Ovary (tissue), 9 donors: ENCODE measurements around the gene MDP1. TPM values are rescaled to one million over a fixed set of nuclear protein-coding genes. Genes with fewer than 3 reads are reported as not detected.

ENCODE experiments used
- DNase-seq, 5 donors: peaks; one replicate each; pipeline ENCODE4 v3.0.0-alpha.2; 2019 to 2020
- H3K27ac ChIP-seq, 2 donors: fragments of 200-600 bp; one replicate each; pipeline versions ENCODE4 v1.5.1 to v1.8.0; 2019 to 2022
- H3K27me3 ChIP-seq: fragments of 200-600 bp; one replicate; pipeline ENCODE4 v1.8.0; 2022
- H3K36me3 ChIP-seq: fragments of 200-600 bp; sonication (generic); one replicate; pipeline ENCODE4 v1.5.1; 2019
- H3K4me1 ChIP-seq: one replicate; pipeline ENCODE4 v1.8.1; 2013; ENCODE audit warnings: mild to moderate bottlenecking, moderate library complexity; ENCODE audit not compliant: insufficient read depth
- H3K4me3 ChIP-seq: fragments of 200-600 bp; sonication (generic); one replicate; pipeline ENCODE4 v1.5.1; 2017
- H3K9me3 ChIP-seq, 2 donors: fragments of 200-600 bp in 1 of 2; sonication (generic) in 1 of 2; one replicate each; pipeline versions ENCODE4 v1.5.1 to v1.8.1; 2013 to 2019; ENCODE audit warnings: mild to moderate bottlenecking in 1 of 2, moderate library complexity in 1 of 2
- EP300 ChIP-seq: sonication (generic); formaldehyde crosslinking; IDR thresholded peaks from one replicate; pipeline ENCODE4 v1.6.1; 2017; ENCODE audit warnings: antibody characterized with exemption
- POLR2A ChIP-seq: fragments of 450-650 bp; IDR thresholded peaks from one replicate; pipeline ENCODE4 v1.6.1; 2017; ENCODE audit warnings: antibody characterized with exemption, mild to moderate bottlenecking, moderate library complexity
- WGBS, 3 donors: extraction: QIAGEN DNeasy Blood & Tissue Kit in 1 of 3; methylation state at CpG; one replicate each; pipeline versions ENCODE4 v1.1.5 to v1.1.7; 2013 to 2017; 5-methylcytosine and 5-hydroxymethylcytosine counted together
- intact Hi-C, 4 donors: fragments of 100-400 bp; cut with DNase I; formaldehyde crosslinking; loops; one replicate each; pipeline versions ENCODE4 v1.11.0 to v1.15.1; 2022 to 2023
- polyA plus RNA-seq, 2 donors: library from polyadenylated mRNA; stranded (reverse); fragments of 200-250 nt in 1 of 2; fragments of 350-450 nt in 1 of 2; fragmentation: Illumina TruSeq in 1 of 2; extraction: RNeasy Lipid Tissue Mini Kit (QIAGEN cat#74804) in 1 of 2; gene quantifications; one replicate each; pipeline ENCODE4 v1.2.3, GENCODE V29; 2013 to 2014
- total RNA-seq, 7 donors: library from RNA; depleted of rRNA in 2 of 7; stranded (reverse); fragments of >200 nt in 2 of 7; fragmentation: NEBNext Ultra II Directional in 3 of 7; extraction: Animal tissue kit (Norgen Biotek cat#: 25700) in 3 of 7; gene quantifications; one replicate each; pipeline versions ENCODE4 v1.1.0 to v1.2.4, GENCODE V29; 2016 to 2023
- TF ChIP-seq, protein P1 (sequence below), 3 donors: fragments of 450-650 bp in 2 of 3; fragments of 200-600 bp in 1 of 3; IDR thresholded peaks; one replicate each; pipeline versions ENCODE4 v1.5.1 to v1.8.0; 2016 to 2022; ENCODE audit warnings: antibody characterized with exemption in 3 of 3, mild to moderate bottlenecking in 1 of 3
- donor health status: DM: no; HTN: no; CAD: no; lungs with moderate emphysema.
- donor health status: DM: no; HTN: no; CAD: no.
- donor health status: Bipolar disorder and iron deficiency.
- donor health status: DM: yes; HTN: yes; CAD: no.
- donor health status: DM: no; HTN: no; CAD: no.
- donor health status: DM: yes; HTN: yes; CAD: no.

MDP1 gene
- total and polyA plus RNA-seq, 9 donors, result 15.5 to 32.6 (median 19.4) TPM

DNA sequence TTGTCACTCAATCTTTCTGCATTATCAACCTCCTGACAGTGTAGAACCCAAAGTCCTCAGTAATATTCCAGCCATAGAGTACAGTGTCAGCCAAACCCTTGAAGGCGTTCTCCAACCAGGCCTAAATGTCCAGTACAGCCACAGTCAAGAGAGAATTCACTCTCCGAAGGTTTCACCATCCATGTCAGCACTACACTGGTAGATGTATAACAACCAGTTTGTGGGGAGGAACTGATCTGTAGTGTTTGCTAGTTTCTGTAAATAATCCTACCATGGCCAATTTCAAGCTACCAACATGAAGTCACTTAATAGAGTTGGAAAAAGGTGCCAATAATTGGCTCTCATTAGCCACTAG lies 456 bp upstream of the MDP1 start:
- no peaks in the 10 kb centered on the region for H3K27me3 ChIP-seq
- TF ChIP-seq EP300 (no peak), POLR2A (no peak)
- TF ChIP-seq, protein P1, sequence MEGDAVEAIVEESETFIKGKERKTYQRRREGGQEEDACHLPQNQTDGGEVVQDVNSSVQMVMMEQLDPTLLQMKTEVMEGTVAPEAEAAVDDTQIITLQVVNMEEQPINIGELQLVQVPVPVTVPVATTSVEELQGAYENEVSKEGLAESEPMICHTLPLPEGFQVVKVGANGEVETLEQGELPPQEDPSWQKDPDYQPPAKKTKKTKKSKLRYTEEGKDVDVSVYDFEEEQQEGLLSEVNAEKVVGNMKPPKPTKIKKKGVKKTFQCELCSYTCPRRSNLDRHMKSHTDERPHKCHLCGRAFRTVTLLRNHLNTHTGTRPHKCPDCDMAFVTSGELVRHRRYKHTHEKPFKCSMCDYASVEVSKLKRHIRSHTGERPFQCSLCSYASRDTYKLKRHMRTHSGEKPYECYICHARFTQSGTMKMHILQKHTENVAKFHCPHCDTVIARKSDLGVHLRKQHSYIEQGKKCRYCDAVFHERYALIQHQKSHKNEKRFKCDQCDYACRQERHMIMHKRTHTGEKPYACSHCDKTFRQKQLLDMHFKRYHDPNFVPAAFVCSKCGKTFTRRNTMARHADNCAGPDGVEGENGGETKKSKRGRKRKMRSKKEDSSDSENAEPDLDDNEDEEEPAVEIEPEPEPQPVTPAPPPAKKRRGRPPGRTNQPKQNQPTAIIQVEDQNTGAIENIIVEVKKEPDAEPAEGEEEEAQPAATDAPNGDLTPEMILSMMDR (IDR thresholded peaks at IDR 0.05), result no peak
- no peaks in the 10 kb centered on the region for H3K9me3 ChIP-seq
- 86 to 94% (median 88%) methylated on average over 2 of the region's 2 CpGs for WGBS, 3 donors
- no peaks in the 10 kb centered on the region for H3K36me3 ChIP-seq
- peak overlapping the region; percentile 77 for H3K4me3 ChIP-seq
- peaks cover 2% of the 10 kb centered on the region for H3K4me1 ChIP-seq
- H3K27ac ChIP-seq, result peak overlapping the region in 1 of 2 donors; percentile 24
- DNase-seq, result no peak
- intact Hi-C loops, result no loop called here

GRCh38 chr14:24213866-24214662 lies 1.8 kb downstream of the MDP1 start:
- intact Hi-C loops, result no loop called here
- Histone ChIP-seq H3K4me3 (no peak overlapping the region), H3K36me3 (no peaks in the 10 kb centered on the region), H3K9me3 (no peaks in the 10 kb centered on the region), H3K4me1 (peaks cover 2% of the 10 kb centered on the region), H3K27ac (peak overlapping the region in 1 of 2 donors; percentile 86), H3K27me3 (no peaks in the 10 kb centered on the region)
- WGBS, 3 donors, result 85 to 89% (median 88%) methylated on average over 7 of the region's 7 CpGs
- no peak for DNase-seq
- TF ChIP-seq EP300, result no peak

DNA sequence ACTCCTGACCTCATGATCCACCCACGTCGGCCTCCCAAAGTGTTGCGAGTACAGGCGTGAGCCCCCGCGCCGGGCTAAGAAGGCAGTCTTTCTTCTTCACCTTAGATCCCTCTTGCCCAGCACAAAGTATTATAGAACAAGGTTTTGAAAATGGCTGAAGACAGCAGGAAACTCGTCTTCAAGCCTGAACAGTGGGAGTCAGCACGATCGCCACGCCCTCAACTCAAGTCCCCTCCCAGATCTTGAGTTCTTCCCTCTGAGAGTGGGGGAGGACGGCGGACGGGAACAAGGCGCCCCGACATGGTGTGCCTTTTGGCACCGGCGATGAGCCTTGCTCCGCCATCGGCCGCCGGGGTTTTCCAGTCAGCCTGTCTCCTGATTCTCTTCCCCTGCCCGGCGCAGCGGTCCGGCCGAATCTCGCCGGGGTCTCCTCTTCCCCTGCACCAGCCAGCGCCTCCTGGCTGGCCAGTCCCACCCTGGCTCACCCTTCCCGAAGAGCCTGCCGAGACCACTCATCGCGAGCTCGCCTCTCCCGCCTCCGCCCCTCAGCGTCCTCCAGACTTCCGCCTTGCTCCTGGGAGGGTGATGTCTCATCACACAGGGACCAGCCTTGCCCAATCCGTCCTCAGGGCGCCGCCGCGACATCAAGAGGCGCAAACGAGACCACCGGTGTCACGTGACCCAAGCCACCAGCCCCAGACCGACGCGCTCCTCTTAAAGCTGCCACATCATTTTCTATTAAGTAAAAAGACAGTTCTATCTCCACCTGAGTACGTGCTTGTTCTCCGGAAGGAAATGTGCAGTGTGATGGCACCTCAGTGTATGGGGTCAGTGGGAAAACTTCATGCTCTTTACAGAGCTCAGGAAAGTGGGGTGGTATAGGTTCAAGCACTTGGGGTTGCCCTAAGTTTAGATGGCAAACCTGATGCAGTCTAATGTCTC lies 2.7 kb downstream of the MDP1 start, which contains the start of gene CHMP4A:
TSS of gene CHMP4A (minus strand) at position 565 of the 942 bp plus-strand sequence. CDS start at position 516, 49 bp downstream.
- peaks cover 2% of the 10 kb centered on the region for H3K4me1 ChIP-seq

DNA sequence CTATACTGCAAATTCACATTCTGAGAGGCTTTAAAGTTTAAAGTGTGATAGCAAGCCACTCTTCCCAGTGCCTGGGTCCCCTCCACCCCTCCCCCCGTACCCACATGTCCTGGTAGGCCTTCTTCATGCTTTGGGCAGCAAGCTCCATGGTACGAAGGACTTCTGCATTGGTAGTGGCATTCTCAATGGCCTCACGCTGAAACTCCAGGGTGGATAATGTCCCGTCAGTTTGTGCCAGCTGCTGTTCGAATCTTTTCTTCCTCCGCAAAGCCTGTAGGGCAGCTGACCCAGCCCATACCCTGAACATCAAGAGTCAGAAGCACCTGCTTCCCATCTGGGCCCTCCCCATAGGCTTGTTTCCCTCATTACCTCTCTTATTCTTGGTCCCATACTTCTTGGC lies 4.6 kb downstream of the MDP1 start:
- Histone ChIP-seq H3K9me3 (no peaks in the 10 kb centered on the region), H3K4me3 (no peak overlapping the region), H3K27ac (no peak overlapping the region), H3K4me1 (peaks cover 2% of the 10 kb centered on the region), H3K27me3 (no peaks in the 10 kb centered on the region), H3K36me3 (no peaks in the 10 kb centered on the region)
- 94 to 96% (median 94%) methylated on average over 6 of the region's 6 CpGs for WGBS, 3 donors
- intact Hi-C loops, result no loop called here
- no peak for TF ChIP-seq POLR2A
- TF ChIP-seq, protein P1 (IDR thresholded peaks at IDR 0.05), result no peak
- peak in 1 of 5 donors; percentile 31 for DNase-seq

More for the DNA sequence above, 2.7 kb downstream of the MDP1 start, which contains the start of gene CHMP4A:
- Histone ChIP-seq H3K27me3 (no peaks in the 10 kb centered on the region), H3K4me3 (peak within 1 kb of the TSS; percentile 49), H3K27ac (peak within 1 kb of the TSS; percentile 86 to 90), H3K9me3 (no peaks in the 10 kb centered on the region), H3K36me3 (no peaks in the 10 kb centered on the region)
- no peak for TF ChIP-seq EP300
- peak; percentile 92 for TF ChIP-seq POLR2A
- TF ChIP-seq, protein P1 (IDR thresholded peaks at IDR 0.05), result peak in 1 of 3 donors; percentile 22
- intact Hi-C loops, result no loop called here
- 0 to 1% (median 1%) methylated on average over 53 of the region's 53 CpGs for WGBS, 3 donors
- peak; percentile 92 to 96 (median 95) for DNase-seq
